ENCODE data around the gene MATCAP1.

Gene MATCAP1

GRCh38 chr16:67183627-67184452, at the start of gene MATCAP1:
TSS of gene MATCAP1 (minus strand) at chr16:67183963. CDS start at chr16:67180610, 3,353 bp downstream.
- DNase-seq (ENCODE audit: low spot score), result peak; percentile 96

GRCh38 chr16:67230809-67231660, 47.3 kb upstream of the MATCAP1 start:
- no peak for DNase-seq (ENCODE audit: low spot score)

GRCh38 chr16:67229906-67230808, 46.4 kb upstream of the MATCAP1 start:
- DNase-seq (ENCODE audit: low spot score), result no peak

- no peak for DNase-seq (ENCODE audit: low spot score)
Observed at GRCh38 chr16:67228905-67229304, 45.1 kb upstream of the MATCAP1 start.

GRCh38 chr16:67228034-67228785, 44.4 kb upstream of the MATCAP1 start:
- DNase-seq (ENCODE audit: low spot score), result no peak

- DNase-seq (ENCODE audit: low spot score), result no peak
Observed at GRCh38 chr16:67227567-67227921, 43.8 kb upstream of the MATCAP1 start.

GRCh38 chr16:67226804-67227566, 43.2 kb upstream of the MATCAP1 start, which contains the start of gene TMEM208:
TSS of gene TMEM208 (plus strand) at chr16:67227130. CDS start at chr16:67227219, 89 bp downstream.
- DNase-seq (ENCODE audit: low spot score), result peak; percentile 98

- no peak for DNase-seq (ENCODE audit: low spot score)
Observed at GRCh38 chr16:67226295-67226803, 42.6 kb upstream of the MATCAP1 start.

- no peak for DNase-seq (ENCODE audit: low spot score)
Observed at GRCh38 chr16:67223992-67224391, 40.2 kb upstream of the MATCAP1 start.

- no peak for DNase-seq (ENCODE audit: low spot score)
Observed at GRCh38 chr16:67216612-67217490, 33.1 kb upstream of the MATCAP1 start.

GRCh38 chr16:67215706-67216105, 31.9 kb upstream of the MATCAP1 start:
- no peak for DNase-seq (ENCODE audit: low spot score)

- DNase-seq (ENCODE audit: low spot score), result no peak
Observed at GRCh38 chr16:67213197-67214019, 29.6 kb upstream of the MATCAP1 start.

GRCh38 chr16:67212766-67213165, 29.0 kb upstream of the MATCAP1 start:
- no peak for DNase-seq (ENCODE audit: low spot score)

- DNase-seq (ENCODE audit: low spot score), result no peak
Observed at GRCh38 chr16:67211674-67212073, 27.9 kb upstream of the MATCAP1 start.

GRCh38 chr16:67210069-67210937, 26.5 kb upstream of the MATCAP1 start:
- no peak for DNase-seq (ENCODE audit: low spot score)

GRCh38 chr16:67209565-67209964, 25.8 kb upstream of the MATCAP1 start:
- no peak for DNase-seq (ENCODE audit: low spot score)

All from CD4-positive, alpha-beta T cell treated with Interleukin-2 at 100 ng/mL for 4 hours (primary cell).